ENCODE data around the gene WDR37. TPM values are rescaled to one million over a fixed set of nuclear protein-coding genes. Genes with fewer than 3 reads are reported as not detected.

The WDR37 gene
- total RNA-seq, 1 donor from 2014 or later = 29.0 TPM

Other genes starting within 250 kb of the WDR37 start
- gene LARP4B, start 124.7 kb upstream of the WDR37 start, total RNA-seq = 124 and 128 TPM in 2 replicates
- gene GTPBP4, start 68.0 kb upstream of the WDR37 start, total RNA-seq = 83.4 and 83.7 TPM in 2 replicates
- not detected in 2 replicates for gene IDI2, start 30.5 kb upstream of the WDR37 start, total RNA-seq
- gene IDI1, start 7.3 kb upstream of the WDR37 start, total RNA-seq = 55.5 and 56.8 TPM in 2 replicates

Measured in T-helper 1 cell treated with Interleukin-12 subunit alpha and Interleukin-12 subunit beta and Interleukin-4 antibody, amounts not matched to agents 30 ng/mL and 1 ng/mL, for 36 hours (primary cell).